Glomerular visceral epithelial cell (primary cell): ENCODE results near the gene KTN1.

Experiments
- DNase-seq: peaks from one replicate; pipeline ENCODE4 v3.0.0-alpha.2; 2016; ENCODE audit errors: extremely low spot score

The KTN1 gene

GRCh38 chr14:55610713-55611370, 30.8 kb downstream of the KTN1 start:
- DNase-seq = no peak

GRCh38 chr14:55611859-55612258, 31.9 kb downstream of the KTN1 start:
- DNase-seq = no peak

GRCh38 chr14:55614304-55614703, 34.3 kb downstream of the KTN1 start:
- DNase-seq = no peak

- DNase-seq = no peak
Observed at GRCh38 chr14:55620277-55620676, 40.3 kb downstream of the KTN1 start.

GRCh38 chr14:55620981-55621380, 41.0 kb downstream of the KTN1 start:
- DNase-seq = no peak

GRCh38 chr14:55621391-55621790, 41.4 kb downstream of the KTN1 start:
- DNase-seq = no peak

GRCh38 chr14:55624913-55625312, 44.9 kb downstream of the KTN1 start:
- DNase-seq = peak; percentile 19

GRCh38 chr14:55625481-55625880, 45.5 kb downstream of the KTN1 start:
- no peak for DNase-seq

- no peak for DNase-seq
Observed at GRCh38 chr14:55626131-55626530, 46.1 kb downstream of the KTN1 start.

- DNase-seq = no peak
Observed at GRCh38 chr14:55628426-55628825, 48.4 kb downstream of the KTN1 start.

- no peak for DNase-seq
Observed at GRCh38 chr14:55638665-55639064, 58.7 kb downstream of the KTN1 start.

GRCh38 chr14:55641290-55641689, 61.3 kb downstream of the KTN1 start:
- no peak for DNase-seq

- no peak for DNase-seq
Observed at GRCh38 chr14:55641954-55642353, 61.9 kb downstream of the KTN1 start.

- no peak for DNase-seq
Observed at GRCh38 chr14:55645145-55645544, 65.1 kb downstream of the KTN1 start.

- no peak for DNase-seq
Observed at GRCh38 chr14:55645845-55646832, 66.1 kb downstream of the KTN1 start.

- DNase-seq = no peak
Observed at GRCh38 chr14:55650992-55651391, 71.0 kb downstream of the KTN1 start.

GRCh38 chr14:55654243-55654642, 74.2 kb downstream of the KTN1 start:
- DNase-seq = no peak

GRCh38 chr14:55661029-55661428, 81.0 kb downstream of the KTN1 start:
- DNase-seq = no peak

- no peak for DNase-seq
Observed at GRCh38 chr14:55662752-55663151, 82.7 kb downstream of the KTN1 start.

GRCh38 chr14:55665067-55665675, 85.2 kb downstream of the KTN1 start:
- DNase-seq = no peak

GRCh38 chr14:55667801-55668200, 87.8 kb downstream of the KTN1 start:
- DNase-seq = no peak

- DNase-seq = no peak
Observed at GRCh38 chr14:55671641-55672040, 91.6 kb downstream of the KTN1 start.

- DNase-seq = no peak
Observed at GRCh38 chr14:55673048-55673447, 93.0 kb downstream of the KTN1 start.
